Renal cortical epithelial cell (primary cell): Measurements from ENCODE around the gene OTUD7B. TPM values are rescaled to one million over a fixed set of nuclear protein-coding genes. Genes with fewer than 3 reads are reported as not detected.
"Not testable (repeated sequence)": the region's sequence is repeated elsewhere in the genome, so short reads cannot be mapped to it uniquely, and the experiment has no call there.

Experiments used
- DNase-seq: peaks from one replicate; pipeline ENCODE4 v3.0.0-alpha.2; 2011; ENCODE audit warnings: low read depth
- total RNA-seq: library from RNA; depleted of rRNA; stranded (reverse); fragments of >200 nt; gene quantifications from 2 replicates; pipeline ENCODE4 v1.2.3, GENCODE V29; 2014

Gene OTUD7B
- total RNA-seq, 1 donor from 2014 or later, result 29.5 TPM

GRCh38 chr1:150003801-150004200 is 6.7 kb downstream of the OTUD7B start:
- DNase-seq, result no peak

GRCh38 chr1:150002217-150002616 is 8.3 kb downstream of the OTUD7B start:
- peak; percentile 27 for DNase-seq

- no peak for DNase-seq
These were observed 9.1 kb downstream of the OTUD7B start for GRCh38 chr1:150001415-150001814.

- no peak for DNase-seq
These were observed 12.8 kb downstream of the OTUD7B start for GRCh38 chr1:149997585-149998262.

- DNase-seq, result peak; percentile 99
These were observed 14.6 kb downstream of the OTUD7B start for GRCh38 chr1:149995927-149996326.

- no peak for DNase-seq
These were observed 16.8 kb downstream of the OTUD7B start for GRCh38 chr1:149993764-149994163.

GRCh38 chr1:149993181-149993580 is 17.3 kb downstream of the OTUD7B start:
- DNase-seq, result no peak

- no peak for DNase-seq
These were observed 23.3 kb downstream of the OTUD7B start for GRCh38 chr1:149987297-149987595.

- DNase-seq, result peak; percentile 86
These were observed 23.8 kb downstream of the OTUD7B start for GRCh38 chr1:149986486-149987296.

GRCh38 chr1:149979972-149980540 is 30.5 kb downstream of the OTUD7B start:
- no peak for DNase-seq

GRCh38 chr1:149979245-149979971 is 31.1 kb downstream of the OTUD7B start:
- no peak for DNase-seq

GRCh38 chr1:149978547-149979023 is 31.9 kb downstream of the OTUD7B start:
- DNase-seq, result peak; percentile 63

- DNase-seq, result no peak
These were observed 33.2 kb downstream of the OTUD7B start for GRCh38 chr1:149977345-149977744.

GRCh38 chr1:149972547-149972946 is 38.0 kb downstream of the OTUD7B start:
- no peak for DNase-seq

GRCh38 chr1:149967646-149968045 is 42.9 kb downstream of the OTUD7B start:
- no peak for DNase-seq

- DNase-seq, result no peak
These were observed 43.5 kb downstream of the OTUD7B start for GRCh38 chr1:149967041-149967440.

- no peak for DNase-seq
These were observed 44.1 kb downstream of the OTUD7B start for GRCh38 chr1:149966405-149966804.

- no peak for DNase-seq
These were observed 45.1 kb downstream of the OTUD7B start for GRCh38 chr1:149965440-149965839.

GRCh38 chr1:149963358-149963757 is 47.2 kb downstream of the OTUD7B start:
- peak; percentile 52 for DNase-seq

GRCh38 chr1:149962736-149963135 is 47.8 kb downstream of the OTUD7B start:
- no peak for DNase-seq

GRCh38 chr1:149962039-149962647 is 48.4 kb downstream of the OTUD7B start:
- DNase-seq, result peak; percentile 84

GRCh38 chr1:149957548-149957947 is 53.0 kb downstream of the OTUD7B start:
- not testable (repeated sequence) for DNase-seq
